HG03025 (cell line): ENCODE data around the gene CNTRL.
"Not testable (repeated sequence)": the region's sequence is repeated elsewhere in the genome, so short reads cannot be mapped to it uniquely, and the experiment has no call there.

Experiments
- ATAC-seq: cut with Tn5 transposase; IDR thresholded peaks from one replicate; pipeline ENCODE4 v1.9.1; 2021; ENCODE audit warnings: mild to moderate bottlenecking, moderate library complexity; ENCODE audit not compliant: unreplicated experiment, low FRiP score

CNTRL gene

GRCh38 chr9:121067640-121068039, 7.1 kb upstream of the CNTRL start:
- no peak for ATAC-seq

- no peak for ATAC-seq
Measured at GRCh38 chr9:121069396-121069795, 5.4 kb upstream of the CNTRL start.

- no peak for ATAC-seq
Measured at GRCh38 chr9:121071370-121071755, 3.4 kb upstream of the CNTRL start.

GRCh38 chr9:121071756-121072421, 2.9 kb upstream of the CNTRL start:
- ATAC-seq, result no peak

- no peak for ATAC-seq
Measured at GRCh38 chr9:121073038-121073437, 1.7 kb upstream of the CNTRL start.

GRCh38 chr9:121075251-121076036, 689 bp downstream of the CNTRL start:
- peak; percentile 5 for ATAC-seq

GRCh38 chr9:121082075-121082474, 7.3 kb downstream of the CNTRL start:
- ATAC-seq, result no peak

GRCh38 chr9:121085661-121086060, 10.9 kb downstream of the CNTRL start:
- ATAC-seq, result no peak

GRCh38 chr9:121088576-121088975, 13.8 kb downstream of the CNTRL start:
- ATAC-seq, result no peak

- ATAC-seq, result not testable (repeated sequence)
Measured at GRCh38 chr9:121090743-121091142, 16.0 kb downstream of the CNTRL start.

GRCh38 chr9:121095057-121095456, 20.3 kb downstream of the CNTRL start:
- no peak for ATAC-seq

GRCh38 chr9:121098567-121099198, 23.9 kb downstream of the CNTRL start:
- ATAC-seq, result no peak

- ATAC-seq, result not testable (repeated sequence)
Measured at GRCh38 chr9:121104054-121104453, 29.3 kb downstream of the CNTRL start.

- no peak for ATAC-seq
Measured at GRCh38 chr9:121105531-121105930, 30.8 kb downstream of the CNTRL start.

- no peak for ATAC-seq
Measured at GRCh38 chr9:121107029-121107428, 32.3 kb downstream of the CNTRL start.

GRCh38 chr9:121107881-121108280, 33.1 kb downstream of the CNTRL start:
- ATAC-seq, result no peak

- ATAC-seq, result no peak
Measured at GRCh38 chr9:121115466-121115865, 40.7 kb downstream of the CNTRL start.

GRCh38 chr9:121118266-121118665, 43.5 kb downstream of the CNTRL start:
- ATAC-seq, result no peak

GRCh38 chr9:121120386-121120785, 45.6 kb downstream of the CNTRL start:
- ATAC-seq, result no peak

GRCh38 chr9:121121582-121122087, 46.9 kb downstream of the CNTRL start:
- ATAC-seq, result peak; percentile 97

- ATAC-seq, result no peak
Measured at GRCh38 chr9:121122246-121123032, 47.7 kb downstream of the CNTRL start.
